Erythroblast (primary cell): ENCODE results near the gene SLC13A3.
A peak's percentile ranks its signal among the peaks of the same experiment; 100 is the strongest.

ENCODE experiments used
- DNase-seq, 2 experiments: peaks; one replicate each; lab custom pipeline; 2025; lab: John Stamatoyannopoulos, UW
- GATA1 ChIP-seq: IDR thresholded peaks from 2 replicates; pipeline ENCODE4 v1.6.1; 2011; ENCODE audit warnings: low read depth, mild to moderate bottlenecking, control low read depth, low read length, moderate library complexity
- POLR2A ChIP-seq: IDR thresholded peaks from 2 replicates; pipeline ENCODE4 v1.6.1; 2011; ENCODE audit warnings: mild to moderate bottlenecking, low read length

SLC13A3 gene

DNA sequence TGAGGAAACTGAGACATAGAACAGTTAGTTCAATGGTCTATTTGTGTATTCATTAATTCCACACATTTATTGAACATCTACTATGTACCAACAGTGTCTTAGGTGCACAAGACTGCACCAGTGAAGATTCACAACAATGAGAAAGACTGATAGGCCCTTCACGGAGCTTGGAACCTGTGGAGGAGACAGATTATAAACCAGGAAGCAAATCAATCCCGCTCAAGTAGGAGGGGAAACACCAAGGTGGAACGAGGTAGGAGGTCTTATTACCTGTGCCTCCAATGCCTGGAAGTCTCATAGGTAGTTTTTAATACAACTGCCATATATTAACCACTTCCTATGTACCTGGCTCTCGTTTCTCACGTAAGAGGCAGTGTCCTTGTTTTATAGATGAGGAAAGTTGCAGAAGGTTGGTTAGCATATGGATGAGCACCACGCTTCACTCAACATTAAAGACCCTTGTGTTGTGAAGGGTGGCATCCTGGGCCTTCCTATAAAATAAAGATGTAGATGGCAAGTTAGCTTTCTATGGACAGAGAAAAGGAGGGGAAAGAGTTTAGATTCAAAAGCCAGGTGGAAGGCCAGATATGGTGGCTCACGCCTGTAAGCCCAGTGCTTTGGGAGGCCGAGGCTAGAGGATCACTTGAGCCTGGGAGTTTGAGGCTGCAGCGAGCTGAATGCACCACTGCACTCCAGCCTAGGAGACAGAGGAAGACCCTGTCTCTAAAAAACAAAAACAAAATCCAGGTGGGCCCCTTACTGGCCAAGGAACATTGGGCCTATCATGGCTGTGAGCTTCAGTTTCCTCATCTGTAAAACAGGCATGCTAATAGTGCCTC lies 45.1 kb downstream of the SLC13A3 start:
- TF ChIP-seq GATA1: no peak
- TF ChIP-seq POLR2A: no peak
- DNase-seq: no peak

DNA sequence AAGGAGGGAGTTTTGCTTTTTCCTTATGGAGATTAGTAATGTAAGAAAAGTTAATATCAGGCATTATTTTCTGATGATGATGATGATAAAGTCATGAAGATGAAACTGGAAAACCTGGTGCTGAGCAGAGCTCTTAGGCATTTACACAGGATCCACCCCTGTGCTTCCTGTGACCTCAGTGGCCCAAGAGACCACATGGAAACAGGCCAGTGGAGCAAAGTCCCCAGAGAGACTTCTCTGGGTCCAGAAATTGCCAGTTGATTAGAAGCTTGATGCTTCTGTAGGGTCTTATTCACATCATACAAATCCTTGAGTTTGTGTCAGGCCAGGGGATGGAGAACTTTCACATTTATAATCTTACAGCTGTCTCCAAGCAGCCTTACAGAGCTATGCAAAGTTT lies 46.1 kb downstream of the SLC13A3 start:
- TF ChIP-seq POLR2A (no peak), GATA1 (no peak)
- no peak for DNase-seq

DNA sequence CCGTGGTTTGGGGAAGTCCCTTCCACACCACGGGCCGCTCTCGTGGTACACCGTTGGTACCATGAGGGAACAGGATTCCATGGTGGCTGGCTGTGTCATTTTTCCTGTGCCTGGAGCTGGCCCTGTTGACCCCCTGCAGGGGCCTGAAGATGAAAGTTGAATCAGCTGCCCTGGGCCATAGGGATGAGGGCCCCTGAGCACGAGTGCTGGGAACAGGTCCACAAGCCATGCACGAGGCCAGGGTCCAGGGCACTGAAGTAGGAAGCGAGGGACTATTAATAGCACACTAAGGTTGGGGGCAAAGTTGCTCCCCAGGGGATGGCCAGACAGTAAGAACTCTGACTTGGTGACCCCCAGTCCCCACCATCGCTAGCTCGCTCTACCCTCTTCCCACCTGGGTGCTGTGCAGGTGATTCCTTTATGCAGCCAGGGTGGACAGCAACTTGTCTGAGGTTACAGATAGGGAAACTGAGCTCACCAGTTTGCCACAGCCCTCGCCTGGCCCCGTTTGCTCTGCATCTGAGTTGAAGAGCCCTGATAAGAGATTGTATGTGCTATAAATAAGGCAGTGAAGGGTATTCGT lies 46.6 kb downstream of the SLC13A3 start:
- TF ChIP-seq POLR2A (no peak), GATA1 (no peak)
- DNase-seq: no peak

DNA sequence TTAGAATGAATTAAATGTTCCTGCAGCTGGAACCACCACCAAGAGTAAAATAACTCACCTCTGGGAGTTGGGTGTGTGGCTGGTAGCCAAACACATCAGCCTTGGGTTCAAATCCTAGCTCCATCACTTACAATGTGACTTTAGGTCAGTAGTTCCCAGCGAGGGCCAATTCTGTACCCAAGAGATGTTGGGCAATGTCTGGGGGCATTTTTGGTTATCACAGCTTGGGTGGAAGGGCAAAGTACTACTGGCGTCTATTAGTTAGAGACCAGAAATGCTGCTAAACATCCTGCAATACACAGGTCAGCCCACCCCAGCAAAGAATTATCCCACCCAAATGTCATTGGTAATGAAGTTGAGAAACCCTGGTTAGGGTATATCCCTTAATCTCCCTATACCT lies 48.8 kb downstream of the SLC13A3 start:
- DNase-seq: no peak
- TF ChIP-seq POLR2A (no peak), GATA1 (no peak)

DNA sequence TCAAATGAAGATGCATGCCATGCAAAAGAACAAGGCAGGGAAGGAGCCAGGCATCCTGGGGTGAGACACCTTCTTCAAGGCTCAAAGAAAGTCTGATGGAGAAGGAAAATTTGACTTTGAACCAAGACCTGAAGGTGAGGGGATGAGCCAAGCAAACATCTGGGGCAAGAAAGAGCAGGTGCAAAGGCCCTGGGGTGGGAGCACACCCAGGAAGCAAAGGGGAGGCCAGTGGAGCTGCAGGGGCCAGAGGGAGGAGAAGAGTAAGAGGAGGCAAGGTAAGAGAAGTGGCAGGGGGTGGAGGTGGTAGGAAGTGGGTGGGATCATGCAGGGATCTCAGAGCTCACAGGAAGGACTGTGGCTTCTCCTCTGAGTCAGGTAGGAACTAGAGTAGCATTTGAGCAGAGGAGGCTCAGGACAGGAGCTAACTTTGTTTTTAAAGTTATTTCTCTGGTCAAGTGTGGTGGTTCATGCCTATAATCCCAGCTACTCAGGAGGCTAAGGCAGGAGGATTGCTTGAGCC lies 49.6 kb downstream of the SLC13A3 start:
- DNase-seq: no peak
- no peak for TF ChIP-seq GATA1
- TF ChIP-seq POLR2A: no peak

GRCh38 chr20:46600286-46600752 lies 50.9 kb downstream of the SLC13A3 start:
- no peak for TF ChIP-seq POLR2A
- no peak for TF ChIP-seq GATA1
- no peak for DNase-seq

- DNase-seq: no peak
- TF ChIP-seq GATA1 (no peak), POLR2A (no peak)
These were observed 51.9 kb downstream of the SLC13A3 start for GRCh38 chr20:46599227-46599987.

DNA sequence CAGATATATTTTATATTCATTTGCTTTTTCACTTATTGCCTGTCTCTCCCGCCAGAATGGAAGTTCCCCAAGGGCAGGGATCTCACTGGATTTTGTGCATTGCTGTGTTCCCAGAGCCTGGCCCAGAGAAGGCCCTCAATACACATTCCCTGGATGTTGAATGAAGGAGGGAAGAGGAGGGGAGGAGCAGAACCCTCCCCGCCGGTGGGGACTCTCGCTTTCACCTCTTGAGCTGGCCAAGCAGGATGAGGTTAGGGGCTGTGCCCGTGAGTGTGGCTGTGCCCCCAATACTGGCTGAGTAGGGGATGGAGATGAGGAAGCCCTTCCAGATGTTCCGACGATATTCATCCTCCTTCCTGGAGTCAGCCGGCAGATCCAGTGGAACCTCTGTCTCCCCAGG lies 55.3 kb downstream of the SLC13A3 start:
- DNase-seq: no peak

DNA sequence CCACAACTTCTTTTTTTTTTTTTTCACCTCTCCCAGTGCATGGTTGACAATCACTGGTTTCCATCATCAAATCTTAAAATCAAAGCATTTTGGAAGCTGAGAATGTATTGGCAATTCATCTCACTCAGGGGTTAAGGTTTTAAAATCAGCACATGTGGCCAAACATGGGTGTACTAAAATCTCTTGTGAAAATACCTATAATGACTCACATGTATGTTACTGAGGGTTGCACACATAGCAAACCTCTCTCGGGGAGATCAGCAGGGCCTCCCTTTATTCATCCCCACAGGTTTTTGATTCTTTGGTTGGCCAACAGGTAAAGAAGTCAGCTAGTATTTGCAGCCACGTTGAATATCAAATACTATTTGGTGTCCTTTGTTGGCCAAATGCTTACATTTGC lies 56.5 kb downstream of the SLC13A3 start:
- no peak for DNase-seq
- TF ChIP-seq GATA1: no peak
- TF ChIP-seq POLR2A: no peak

More for the DNA sequence above, 55.3 kb downstream of the SLC13A3 start:
- TF ChIP-seq POLR2A: no peak
- TF ChIP-seq GATA1: no peak

- TF ChIP-seq POLR2A (no peak), GATA1 (no peak)
- peak in 1 of 2 experiments; percentile 5 for DNase-seq
These were observed 58.5 kb downstream of the SLC13A3 start for GRCh38 chr20:46592580-46593362.

DNA sequence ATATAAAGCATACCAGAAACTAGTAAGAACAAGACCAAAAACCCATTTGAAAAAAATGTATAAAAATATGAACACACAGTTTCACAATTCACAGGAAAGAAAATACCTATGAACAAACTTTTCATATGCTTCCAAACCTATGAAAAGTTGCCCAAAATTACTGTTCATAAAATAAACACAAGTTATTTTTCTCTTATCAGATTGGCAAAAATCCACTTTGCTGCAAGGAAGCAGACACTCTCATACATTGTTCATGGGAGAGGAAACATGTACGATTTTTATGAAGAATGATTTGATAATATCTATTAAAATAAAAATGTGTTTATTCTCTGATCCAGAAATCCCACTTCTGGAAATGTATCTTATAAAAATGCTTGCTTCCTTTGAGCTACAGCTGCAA lies 60.8 kb downstream of the SLC13A3 start:
- TF ChIP-seq POLR2A (no peak), GATA1 (no peak)
- DNase-seq: no peak

- TF ChIP-seq GATA1 (no peak), POLR2A (no peak)
- no peak for DNase-seq
These were observed 62.4 kb downstream of the SLC13A3 start for GRCh38 chr20:46588532-46589511.
